Mesenchymal stem cell (in vitro differentiated cells and primary cell): ENCODE results near the gene TBL3.

Experiments used
- DNase-seq: peaks from one replicate; pipeline ENCODE4 v3.0.0-alpha.2; 2013
- H2AFZ ChIP-seq: one replicate; pipeline ENCODE4 v1.6.1; 2013; ENCODE audit warnings: low read depth, mild to moderate bottlenecking, control low read depth, inconsistent platforms, low read length, moderate library complexity
- H2AK5ac ChIP-seq: 2 replicates; pipeline ENCODE4 v1.6.1; 2013; ENCODE audit warnings: low read length, moderate library complexity, mild to moderate bottlenecking, inconsistent platforms; ENCODE audit not compliant: severe bottlenecking
- H2BK120ac ChIP-seq: one replicate; pipeline ENCODE4 v1.6.1; 2013; ENCODE audit warnings: low read depth, mild to moderate bottlenecking, inconsistent platforms, low read length, moderate library complexity
- H2BK12ac ChIP-seq, 2 experiments: one replicate each; pipeline ENCODE4 v1.6.1; 2013; ENCODE audit warnings: inconsistent platforms in 2 of 2, low read length in 2 of 2, mild to moderate bottlenecking in 2 of 2, moderate library complexity in 2 of 2, control low read depth in 1 of 2
- H2BK15ac ChIP-seq: one replicate; pipeline ENCODE4 v1.6.1; 2013; ENCODE audit warnings: mild to moderate bottlenecking, low read depth, inconsistent platforms; ENCODE audit not compliant: poor library complexity, severe bottlenecking
- H2BK5ac ChIP-seq: 2 replicates; pipeline ENCODE4 v1.6.1; 2013; ENCODE audit warnings: low read depth, mild to moderate bottlenecking, low read length, control low read depth, inconsistent platforms; ENCODE audit not compliant: poor library complexity, severe bottlenecking
- H3K14ac ChIP-seq, 2 experiments: one replicate each; pipeline ENCODE4 v1.6.1; 2013; ENCODE audit warnings: inconsistent platforms in 2 of 2, low read length in 2 of 2, control low read depth in 1 of 2, mild to moderate bottlenecking in 1 of 2, moderate library complexity in 1 of 2
- H3K18ac ChIP-seq, 2 experiments: one replicate each; pipeline ENCODE4 v1.6.1; 2013; ENCODE audit warnings: inconsistent platforms in 2 of 2, low read length in 2 of 2, control low read depth in 1 of 2, low read depth in 1 of 2, mild to moderate bottlenecking in 1 of 2
- H3K23ac ChIP-seq, 2 experiments: one replicate each; pipeline ENCODE4 v1.6.1; 2013; ENCODE audit warnings: inconsistent platforms in 2 of 2, low read length in 2 of 2, mild to moderate bottlenecking in 2 of 2, moderate library complexity in 2 of 2, control low read depth in 1 of 2
- H3K27ac ChIP-seq: 2 replicates; pipeline ENCODE4 v1.5.1; 2013; ENCODE audit warnings: mild to moderate bottlenecking, moderate library complexity, low read length, control low read depth, inconsistent platforms; ENCODE audit not compliant: poor library complexity, severe bottlenecking
- H3K27me3 ChIP-seq, 2 experiments: 2 replicates each; pipeline versions ENCODE4 v1.6.1 to v1.7.0; 2013; ENCODE audit warnings: low read length in 2 of 2, mild to moderate bottlenecking in 2 of 2, moderate library complexity in 2 of 2, control low read depth in 1 of 2, inconsistent platforms in 1 of 2; ENCODE audit not compliant: control insufficient read depth in 1 of 2, insufficient read depth in 1 of 2
- H3K36me3 ChIP-seq, 2 experiments: 2 replicates each; pipeline versions ENCODE4 v1.6.1 to v1.7.0; 2013; ENCODE audit warnings: low read length in 2 of 2, control low read depth in 1 of 2, inconsistent platforms in 1 of 2, low read depth in 1 of 2, mild to moderate bottlenecking in 1 of 2; ENCODE audit not compliant: insufficient read depth in 2 of 2, control insufficient read depth in 1 of 2
- H3K4ac ChIP-seq, 2 experiments: one replicate each; pipeline ENCODE4 v1.6.1; 2013; ENCODE audit warnings: inconsistent platforms in 2 of 2, low read length in 2 of 2, mild to moderate bottlenecking in 2 of 2, moderate library complexity in 2 of 2, control low read depth in 1 of 2, low read depth in 1 of 2
- H3K4me1 ChIP-seq: 2 replicates; pipeline ENCODE4 v1.6.1; 2013; ENCODE audit warnings: low read depth, low read length, control low read depth; ENCODE audit not compliant: control insufficient read depth, insufficient read depth
- H3K4me2 ChIP-seq: 2 replicates; pipeline ENCODE4 v1.6.1; 2013; ENCODE audit warnings: low read length, mild to moderate bottlenecking, inconsistent platforms; ENCODE audit not compliant: poor library complexity, severe bottlenecking
- H3K4me3 ChIP-seq, 2 experiments: 2 replicates each; pipeline versions ENCODE4 v1.5.1 to v1.7.0; 2013; ENCODE audit warnings: low read length in 2 of 2, mild to moderate bottlenecking in 2 of 2, control low read depth in 1 of 2, low read depth in 1 of 2; ENCODE audit not compliant: insufficient read depth in 1 of 2
- H3K79me1 ChIP-seq: replicated peaks from 2 replicates; pipeline ENCODE4 v1.6.1; 2013; ENCODE audit warnings: mild to moderate bottlenecking, control low read depth, low read length, inconsistent platforms; ENCODE audit not compliant: poor library complexity, severe bottlenecking
- H3K9ac ChIP-seq: 2 replicates; pipeline ENCODE4 v1.7.0; 2013; ENCODE audit warnings: mild to moderate bottlenecking, low read length, moderate library complexity
- H3K9me3 ChIP-seq: 2 replicates; pipeline ENCODE4 v1.7.0; 2013; ENCODE audit warnings: mild to moderate bottlenecking, low read length; ENCODE audit not compliant: control insufficient read depth
- H4K8ac ChIP-seq: one replicate; pipeline ENCODE4 v1.6.1; 2013; ENCODE audit warnings: inconsistent platforms, mild to moderate bottlenecking, low read length, moderate library complexity
- H4K91ac ChIP-seq: one replicate; pipeline ENCODE4 v1.6.1; 2013; ENCODE audit warnings: mild to moderate bottlenecking, low read length, inconsistent platforms
- WGBS: methylation state at CpG from one replicate; pipeline ENCODE4 v1.1.7; 2013; ENCODE audit warnings: mixed read lengths; 5-methylcytosine and 5-hydroxymethylcytosine counted together

Gene TBL3

GRCh38 chr16:2004795-2005517 lies 33.1 kb downstream of the TBL3 start:
- no peak overlapping the region for H2BK12ac ChIP-seq
- 94% methylated on average over 34 of the region's 34 CpGs for WGBS
- H3K9me3 ChIP-seq = no peaks in the 10 kb centered on the region
- H2AK5ac ChIP-seq = no peak overlapping the region
- H3K79me1 ChIP-seq = peaks cover 24% of the 10 kb centered on the region
- peaks cover 34 to 74% of the 10 kb centered on the region in 2 experiments for H3K36me3 ChIP-seq
- no peaks in the 10 kb centered on the region for H3K27me3 ChIP-seq
- no peak overlapping the region for H2BK5ac ChIP-seq
- no peak overlapping the region for H3K18ac ChIP-seq
- no peak for DNase-seq
- no peak overlapping the region for H2BK120ac ChIP-seq
- H4K91ac ChIP-seq = peak overlapping the region; percentile 31
- H3K14ac ChIP-seq = no peak overlapping the region
- H4K8ac ChIP-seq = no peak overlapping the region
- H3K4me1 ChIP-seq = peaks cover 51% of the 10 kb centered on the region
- no peak overlapping the region for H2AFZ ChIP-seq
- no peak overlapping the region for H3K4ac ChIP-seq
- H3K9ac ChIP-seq = no peak overlapping the region
- H3K27ac ChIP-seq = no peak overlapping the region
- no peak overlapping the region for H3K4me3 ChIP-seq
- no peak overlapping the region for H3K4me2 ChIP-seq
- no peak overlapping the region for H3K23ac ChIP-seq
- peak overlapping the region; percentile 21 for H2BK15ac ChIP-seq

GRCh38 chr16:2005646-2006045 lies 33.8 kb downstream of the TBL3 start:
- H3K9ac ChIP-seq = peak overlapping the region; percentile 53
- no peaks in the 10 kb centered on the region for H3K9me3 ChIP-seq
- H2AK5ac ChIP-seq = no peak overlapping the region
- H3K36me3 ChIP-seq = peaks cover 27 to 67% of the 10 kb centered on the region in 2 experiments
- H3K27me3 ChIP-seq = no peaks in the 10 kb centered on the region
- H4K91ac ChIP-seq = no peak overlapping the region
- no peak overlapping the region for H3K14ac ChIP-seq
- no peak overlapping the region for H2BK5ac ChIP-seq
- no peak for DNase-seq
- no peak overlapping the region for H4K8ac ChIP-seq
- no peak overlapping the region for H2BK120ac ChIP-seq
- H2BK15ac ChIP-seq = no peak overlapping the region
- no peak overlapping the region for H3K23ac ChIP-seq
- no peak overlapping the region for H2BK12ac ChIP-seq
- peaks cover 25% of the 10 kb centered on the region for H3K79me1 ChIP-seq
- H3K4me1 ChIP-seq = peaks cover 57% of the 10 kb centered on the region
- H3K18ac ChIP-seq = no peak overlapping the region
- no peak overlapping the region for H3K4ac ChIP-seq
- no peak overlapping the region for H2AFZ ChIP-seq
- WGBS = 91% methylated on average over 21 of the region's 21 CpGs
- no peak overlapping the region for H3K27ac ChIP-seq
- H3K4me2 ChIP-seq = no peak overlapping the region
- H3K4me3 ChIP-seq = peak overlapping the region in 1 of 2 experiments; percentile 18

- 97% methylated on average over 8 of the region's 8 CpGs for WGBS
- no peak overlapping the region for H3K27ac ChIP-seq
- no peak overlapping the region for H3K23ac ChIP-seq
Measured at GRCh38 chr16:2006317-2006716, 34.5 kb downstream of the TBL3 start.

GRCh38 chr16:2007081-2007836 lies 35.4 kb downstream of the TBL3 start:
- Histone ChIP-seq H3K27me3 (no peaks in the 10 kb centered on the region), H3K18ac (no peak overlapping the region), H3K14ac (no peak overlapping the region), H2BK120ac (no peak overlapping the region), H3K4me2 (no peak overlapping the region), H3K36me3 (peaks cover 11 to 51% of the 10 kb centered on the region in 2 experiments), H2BK12ac (no peak overlapping the region), H3K9me3 (no peaks in the 10 kb centered on the region), H3K9ac (peak overlapping the region; percentile 93), H4K91ac (no peak overlapping the region), H3K4me1 (peaks cover 57% of the 10 kb centered on the region), H2BK15ac (no peak overlapping the region), H4K8ac (peak overlapping the region; percentile 19), H2BK5ac (no peak overlapping the region), H3K4me3 (peak overlapping the region in 1 of 2 experiments; percentile 91), H2AK5ac (no peak overlapping the region), H3K4ac (no peak overlapping the region), H3K79me1 (peaks cover 13% of the 10 kb centered on the region), H2AFZ (no peak overlapping the region), H3K27ac (no peak overlapping the region), H3K23ac (peak overlapping the region in 1 of 2 experiments; percentile 5)
- 92% methylated on average over 16 of the region's 16 CpGs for WGBS
- no peak for DNase-seq

More at GRCh38 chr16:2006317-2006716, 34.5 kb downstream of the TBL3 start:
- H4K8ac ChIP-seq = no peak overlapping the region
- H2AK5ac ChIP-seq = no peak overlapping the region
- peaks cover 20 to 61% of the 10 kb centered on the region in 2 experiments for H3K36me3 ChIP-seq
- no peak for DNase-seq
- peak overlapping the region; percentile 21 for H4K91ac ChIP-seq
- H3K4me2 ChIP-seq = no peak overlapping the region
- peak overlapping the region; percentile 53 for H3K9ac ChIP-seq
- no peak overlapping the region for H3K14ac ChIP-seq
- no peak overlapping the region for H2BK15ac ChIP-seq
- H3K4ac ChIP-seq = no peak overlapping the region
- no peak overlapping the region for H2BK120ac ChIP-seq
- no peak overlapping the region for H2AFZ ChIP-seq
- no peak overlapping the region for H2BK12ac ChIP-seq
- peaks cover 57% of the 10 kb centered on the region for H3K4me1 ChIP-seq
- H3K9me3 ChIP-seq = no peaks in the 10 kb centered on the region
- no peaks in the 10 kb centered on the region for H3K27me3 ChIP-seq
- peaks cover 22% of the 10 kb centered on the region for H3K79me1 ChIP-seq
- peak overlapping the region in 1 of 2 experiments; percentile 18 for H3K4me3 ChIP-seq
- H3K18ac ChIP-seq = no peak overlapping the region
- no peak overlapping the region for H2BK5ac ChIP-seq
